Panc1 (cell line): Measurements from ENCODE around the gene ADCY2. TPM values are rescaled to one million over a fixed set of nuclear protein-coding genes. Genes with fewer than 3 reads are reported as not detected.

Source experiments
- ATAC-seq: fragments of 200-7000 bp; cut with Tn5 transposase; 2 replicates; pipeline ENCODE4 v1.9.1; 2020; ENCODE audit warnings: mild to moderate bottlenecking, moderate library complexity
- BruUV-seq: library from RNA; stranded (reverse); fragments of 400-500 nt; replicated peaks from 2 replicates; lab custom pipeline; 2021; lab: Mats Ljungman, UMichigan
- CTCF ChIA-PET: fragments of 300-600 bp; sonication (Branson Sonifier 250); formaldehyde crosslinking; loops from one replicate; lab custom pipeline; 2022; ENCODE audit warnings: antibody characterized with exemption; lab: Charles Lee
- POLR2A ChIA-PET: fragments of 300-600 bp; sonication (Branson Sonifier 250); formaldehyde crosslinking; loops from one replicate; lab custom pipeline; 2022; ENCODE audit warnings: antibody characterized with exemption; lab: Charles Lee
- DNase-seq: peaks from one replicate; pipeline ENCODE4 v3.0.0-alpha.2; 2010; ENCODE audit warnings: low read depth, low spot score
- H3K27ac ChIP-seq: 2 replicates; pipeline ENCODE4 v1.5.1; 2011; ENCODE audit warnings: mild to moderate bottlenecking, low read length, inconsistent platforms
- H3K27me3 ChIP-seq: fragments of 200-500 bp; sonication (Bioruptor generic); 2 replicates; pipeline ENCODE4 v1.6.0; 2014; ENCODE audit warnings: low read length, inconsistent platforms; ENCODE audit not compliant: control insufficient read depth, insufficient read depth
- H3K36me3 ChIP-seq: fragments of 200-500 bp; sonication (Bioruptor generic); 2 replicates; pipeline ENCODE4 v1.5.1; 2014; ENCODE audit warnings: inconsistent platforms, mild to moderate bottlenecking, low read length, moderate library complexity; ENCODE audit not compliant: control insufficient read depth, insufficient read depth
- H3K4me1 ChIP-seq: 2 replicates; pipeline ENCODE4 v1.5.1; 2011; ENCODE audit warnings: inconsistent platforms, mild to moderate bottlenecking, low read length, moderate library complexity; ENCODE audit not compliant: control insufficient read depth, insufficient read depth
- H3K4me3 ChIP-seq, 2 experiments: 2 replicates each; pipeline ENCODE4 v1.5.1; 2011 to 2012; ENCODE audit warnings: low read depth in 2 of 2, low read length in 2 of 2, mild to moderate bottlenecking in 2 of 2, inconsistent platforms in 1 of 2, moderate library complexity in 1 of 2
- H3K9me3 ChIP-seq: fragments of 200-500 bp; sonication (Bioruptor generic); 2 replicates; pipeline ENCODE4 v1.5.1; 2014; ENCODE audit warnings: low read depth, mild to moderate bottlenecking, inconsistent platforms, low read length, moderate library complexity; ENCODE audit not compliant: control insufficient read depth, insufficient read depth
- POLR2AphosphoS5 ChIP-seq: IDR thresholded peaks from 2 replicates; pipeline ENCODE4 v1.6.1; 2012; ENCODE audit warnings: mild to moderate bottlenecking, low read depth, low read length, moderate library complexity
- SIN3A ChIP-seq: IDR thresholded peaks from 2 replicates; pipeline ENCODE4 v1.6.1; 2012; ENCODE audit warnings: low read depth, mild to moderate bottlenecking, low read length, moderate library complexity, borderline replicate concordance; ENCODE audit not compliant: insufficient read depth
- TCF7L2 ChIP-seq: IDR thresholded peaks from 2 replicates; pipeline ENCODE4 v1.6.1; 2011; ENCODE audit warnings: mild to moderate bottlenecking, low read depth, low read length, inconsistent platforms
- in situ Hi-C: cut with HindIII; loops from 2 replicates; pipeline ENCODE4 v1.10.0; 2016; ENCODE audit warnings: low sequenced_read_pairs, low pct_unique_long_range_greater_than_20kb
- intact Hi-C: fragments of 100-400 bp; cut with micrococcal nuclease; formaldehyde crosslinking; loops from one replicate; pipeline ENCODE4 v1.10.0; 2022; ENCODE audit not compliant: unreplicated experiment
- total RNA-seq: library from RNA; stranded (reverse); gene quantifications from one replicate; pipeline ENCODE4 v1.2.1, GENCODE V29; 2021; ENCODE audit not compliant: unreplicated experiment
- TF ChIP-seq, protein P1 (sequence below), 2 experiments: IDR thresholded peaks; 2 replicates each; pipeline ENCODE4 v1.6.1; 2011 to 2012; ENCODE audit warnings: low read depth in 2 of 2, control low read depth in 1 of 2, low read length in 1 of 2, mild to moderate bottlenecking in 1 of 2, moderate library complexity in 1 of 2; ENCODE audit not compliant: insufficient read depth in 1 of 2
- TF ChIP-seq, protein P2 (sequence below): fragments of 450-650 bp; IDR thresholded peaks from 2 replicates; pipeline ENCODE4 v1.5.1; 2017; ENCODE audit warnings: mild to moderate bottlenecking

ADCY2 gene
- total RNA-seq, 1 experiment from 2014 or later = 0.13 TPM

DNA sequence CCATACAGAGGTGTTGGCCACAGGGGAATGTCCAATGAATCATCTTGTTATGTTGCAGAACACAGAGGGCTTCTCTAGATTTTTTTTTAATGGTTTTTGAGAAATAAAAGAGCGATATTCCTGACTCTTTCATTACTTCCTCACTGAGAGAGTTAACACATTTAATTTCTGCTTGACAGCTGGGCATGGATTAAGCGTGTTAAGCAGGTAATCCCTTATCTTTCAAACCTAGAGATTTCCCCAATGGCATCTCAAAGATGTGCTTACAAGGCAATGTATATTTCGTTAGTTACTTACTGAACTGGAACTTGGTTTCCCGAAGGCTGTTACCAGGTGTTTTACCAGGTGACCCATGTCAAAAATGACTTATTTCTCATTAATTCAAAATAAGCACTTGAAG, 21.8 kb upstream of the ADCY2 start:
- in situ Hi-C loops = no loop called here
- Histone ChIP-seq H3K27ac (no peak overlapping the region), H3K4me1 (no peaks in the 10 kb centered on the region), H3K27me3 (no peaks in the 10 kb centered on the region), H3K36me3 (no peaks in the 10 kb centered on the region), H3K4me3 (no peak overlapping the region), H3K9me3 (no peaks in the 10 kb centered on the region)
- ATAC-seq = no peak
- no TSS peak for BruUV-seq
- intact Hi-C loops = no loop called here
- no peak for TF ChIP-seq SIN3A
- TF ChIP-seq TCF7L2 = no peak
- TF ChIP-seq, protein P1, sequence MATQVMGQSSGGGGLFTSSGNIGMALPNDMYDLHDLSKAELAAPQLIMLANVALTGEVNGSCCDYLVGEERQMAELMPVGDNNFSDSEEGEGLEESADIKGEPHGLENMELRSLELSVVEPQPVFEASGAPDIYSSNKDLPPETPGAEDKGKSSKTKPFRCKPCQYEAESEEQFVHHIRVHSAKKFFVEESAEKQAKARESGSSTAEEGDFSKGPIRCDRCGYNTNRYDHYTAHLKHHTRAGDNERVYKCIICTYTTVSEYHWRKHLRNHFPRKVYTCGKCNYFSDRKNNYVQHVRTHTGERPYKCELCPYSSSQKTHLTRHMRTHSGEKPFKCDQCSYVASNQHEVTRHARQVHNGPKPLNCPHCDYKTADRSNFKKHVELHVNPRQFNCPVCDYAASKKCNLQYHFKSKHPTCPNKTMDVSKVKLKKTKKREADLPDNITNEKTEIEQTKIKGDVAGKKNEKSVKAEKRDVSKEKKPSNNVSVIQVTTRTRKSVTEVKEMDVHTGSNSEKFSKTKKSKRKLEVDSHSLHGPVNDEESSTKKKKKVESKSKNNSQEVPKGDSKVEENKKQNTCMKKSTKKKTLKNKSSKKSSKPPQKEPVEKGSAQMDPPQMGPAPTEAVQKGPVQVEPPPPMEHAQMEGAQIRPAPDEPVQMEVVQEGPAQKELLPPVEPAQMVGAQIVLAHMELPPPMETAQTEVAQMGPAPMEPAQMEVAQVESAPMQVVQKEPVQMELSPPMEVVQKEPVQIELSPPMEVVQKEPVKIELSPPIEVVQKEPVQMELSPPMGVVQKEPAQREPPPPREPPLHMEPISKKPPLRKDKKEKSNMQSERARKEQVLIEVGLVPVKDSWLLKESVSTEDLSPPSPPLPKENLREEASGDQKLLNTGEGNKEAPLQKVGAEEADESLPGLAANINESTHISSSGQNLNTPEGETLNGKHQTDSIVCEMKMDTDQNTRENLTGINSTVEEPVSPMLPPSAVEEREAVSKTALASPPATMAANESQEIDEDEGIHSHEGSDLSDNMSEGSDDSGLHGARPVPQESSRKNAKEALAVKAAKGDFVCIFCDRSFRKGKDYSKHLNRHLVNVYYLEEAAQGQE (IDR thresholded peaks at IDR 0.05; ENCODE audit: insufficient read depth in 1 of 2, low read depth in 2 of 2, low read length in 1 of 2) = no peak
- TF ChIP-seq, protein P2, sequence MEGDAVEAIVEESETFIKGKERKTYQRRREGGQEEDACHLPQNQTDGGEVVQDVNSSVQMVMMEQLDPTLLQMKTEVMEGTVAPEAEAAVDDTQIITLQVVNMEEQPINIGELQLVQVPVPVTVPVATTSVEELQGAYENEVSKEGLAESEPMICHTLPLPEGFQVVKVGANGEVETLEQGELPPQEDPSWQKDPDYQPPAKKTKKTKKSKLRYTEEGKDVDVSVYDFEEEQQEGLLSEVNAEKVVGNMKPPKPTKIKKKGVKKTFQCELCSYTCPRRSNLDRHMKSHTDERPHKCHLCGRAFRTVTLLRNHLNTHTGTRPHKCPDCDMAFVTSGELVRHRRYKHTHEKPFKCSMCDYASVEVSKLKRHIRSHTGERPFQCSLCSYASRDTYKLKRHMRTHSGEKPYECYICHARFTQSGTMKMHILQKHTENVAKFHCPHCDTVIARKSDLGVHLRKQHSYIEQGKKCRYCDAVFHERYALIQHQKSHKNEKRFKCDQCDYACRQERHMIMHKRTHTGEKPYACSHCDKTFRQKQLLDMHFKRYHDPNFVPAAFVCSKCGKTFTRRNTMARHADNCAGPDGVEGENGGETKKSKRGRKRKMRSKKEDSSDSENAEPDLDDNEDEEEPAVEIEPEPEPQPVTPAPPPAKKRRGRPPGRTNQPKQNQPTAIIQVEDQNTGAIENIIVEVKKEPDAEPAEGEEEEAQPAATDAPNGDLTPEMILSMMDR = no peak
- no peak for TF ChIP-seq POLR2AphosphoS5
- no peak for DNase-seq
- CTCF ChIA-PET = no interaction called here
- POLR2A ChIA-PET = no interaction called here

DNA sequence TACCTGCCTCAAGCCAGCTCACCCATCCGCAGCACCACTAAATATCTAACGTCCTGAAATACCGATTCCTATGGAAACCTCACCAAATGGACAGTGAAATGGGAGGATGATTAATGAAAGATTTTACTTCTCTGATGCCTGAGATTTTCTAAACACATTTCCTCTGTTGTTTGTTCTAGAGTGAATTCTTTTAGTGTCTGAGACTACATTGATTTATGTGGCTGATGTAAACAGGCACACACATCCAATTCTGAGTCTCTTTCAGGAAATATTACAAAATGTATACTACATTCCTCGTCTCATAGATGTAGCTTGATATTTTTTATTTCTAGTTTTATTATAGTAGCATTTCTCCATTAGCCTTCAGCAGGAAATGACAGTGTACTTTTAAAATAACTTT, 20.5 kb upstream of the ADCY2 start:
- POLR2A ChIA-PET = no interaction called here
- intact Hi-C loops = no loop called here
- no peak for ATAC-seq
- H3K9me3 ChIP-seq = no peaks in the 10 kb centered on the region
- BruUV-seq = no TSS peak
- no peaks in the 10 kb centered on the region for H3K4me1 ChIP-seq
- H3K27ac ChIP-seq = no peak overlapping the region
- CTCF ChIA-PET = no interaction called here
- TF ChIP-seq POLR2AphosphoS5 = no peak
- TF ChIP-seq, protein P2 = no peak
- TF ChIP-seq TCF7L2 = no peak
- TF ChIP-seq, protein P1 (IDR thresholded peaks at IDR 0.05; ENCODE audit: insufficient read depth in 1 of 2, low read depth in 2 of 2, low read length in 1 of 2) = no peak
- TF ChIP-seq SIN3A = no peak
- in situ Hi-C loops = no loop called here
- no peak overlapping the region for H3K4me3 ChIP-seq
- no peak for DNase-seq
- no peaks in the 10 kb centered on the region for H3K27me3 ChIP-seq
- H3K36me3 ChIP-seq = no peaks in the 10 kb centered on the region
